ENCODE data around the gene HNRNPK. TPM values are rescaled to one million over a fixed set of nuclear protein-coding genes. Genes with fewer than 3 reads are reported as not detected.

The HNRNPK gene
- total RNA-seq, 5 donors from 2014 or later (not counting 1 experiment from before 2014, with no cell fraction given): 459 to 671 (median 508) TPM

DNA sequence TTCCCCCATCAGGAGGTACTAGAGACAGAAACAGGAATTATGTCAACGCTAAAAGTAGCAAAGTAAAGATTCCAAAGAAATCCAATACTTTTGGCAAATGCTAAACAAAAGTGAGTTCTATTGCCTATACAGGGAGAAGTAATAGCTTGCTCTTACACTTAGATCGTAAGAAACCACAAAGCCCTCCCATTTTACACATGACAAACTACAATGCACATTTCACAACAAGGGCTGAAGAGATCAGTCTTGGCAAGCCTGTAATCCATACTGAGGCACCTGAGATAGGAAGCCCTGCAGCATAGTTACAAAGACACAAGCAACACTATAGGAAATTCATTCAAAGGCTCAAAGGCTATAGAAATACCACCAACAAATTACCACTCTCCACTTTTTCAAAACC, 7.7 kb downstream of the HNRNPK start:
- Mint-ChIP-seq H3K4me3 (no peak overlapping the region), H3K36me3 (peaks cover 82% of the 10 kb centered on the region), H3K4me1 (peaks cover 46 to 68% (median 60%) of the 10 kb centered on the region in 3 donors), H3K27ac (peak overlapping the region in 1 of 2 donors; percentile 19), H3K27me3 (no peaks in the 10 kb centered on the region), H3K9me3 (no peaks in the 10 kb centered on the region)
- Histone ChIP-seq H3K4me3 (ENCODE audit: control insufficient read depth in 1 of 2, extremely low read depth in 1 of 2, low read length in 1 of 2) (no peak overlapping the region), H3K9me3 (no peaks in the 10 kb centered on the region), H3K27me3 (replicated peaks in 1 of 2; ENCODE audit: control insufficient read depth in 2 of 2, extremely low read depth in 1 of 2, insufficient read depth in 2 of 2, low read length in 1 of 2) (no peaks in the 10 kb centered on the region), H3K27ac (ENCODE audit: low read length) (peak overlapping the region; percentile 9), H3K36me3 (ENCODE audit: control insufficient read depth in 2 of 2, extremely low read depth in 1 of 2, insufficient read depth in 1 of 2, low read length in 1 of 2) (peaks cover 4 to 91% of the 10 kb centered on the region in 2 donors), H3K4me1 (ENCODE audit: control insufficient read depth in 1 of 2, extremely low read depth in 1 of 2, insufficient read depth in 2 of 2, low read length in 2 of 2) (peaks cover 10 to 13% of the 10 kb centered on the region in 2 experiments)
- ChIA-PET POLR2A (interaction anchor here in 1 of 2 donors (0.6 kb wide), 1 partner anchor 23 kb away, joined by 3 read pairs; no protein-coding TSS in a partner anchor), CTCF (interaction anchor here (0.7 to 1.1 kb wide), 2 partner anchors 162 to 207 kb away, joined by 4 read pairs; no protein-coding TSS in a partner anchor)
- WGBS (ENCODE audit: insufficient coverage): 20% methylated on average over 1 of the region's 2 CpGs
- ATAC-seq (replicated peaks in 1 of 4) (peak in 1 of 4 experiments; percentile 18), DNase-seq (no peak)

DNA sequence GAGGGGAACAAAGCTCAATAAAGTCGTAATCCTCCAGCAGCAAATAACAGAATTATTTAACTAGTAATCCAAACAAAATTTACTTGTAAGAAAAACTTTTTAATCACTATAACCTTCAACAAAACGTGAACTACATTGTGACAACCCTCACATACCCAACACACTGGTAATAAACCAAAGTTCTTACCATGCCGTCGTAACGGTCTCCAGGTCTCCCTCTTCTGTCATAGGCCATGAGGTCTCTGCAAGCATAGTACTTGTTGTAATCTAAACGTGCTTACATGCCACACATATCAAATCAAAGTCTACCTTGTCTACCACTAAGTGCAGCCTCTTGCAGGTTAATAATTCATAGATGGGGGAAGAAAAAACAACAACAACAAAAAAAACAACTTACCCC, 8.5 kb downstream of the HNRNPK start:
- ChIA-PET POLR2A (no interaction called here), CTCF (no interaction called here)
- Histone ChIP-seq H3K36me3 (ENCODE audit: control insufficient read depth in 2 of 2, extremely low read depth in 1 of 2, insufficient read depth in 1 of 2, low read length in 1 of 2) (peaks cover 3 to 89% of the 10 kb centered on the region in 2 donors), H3K27ac (ENCODE audit: low read length) (no peak overlapping the region), H3K4me1 (ENCODE audit: control insufficient read depth in 1 of 2, extremely low read depth in 1 of 2, insufficient read depth in 2 of 2, low read length in 2 of 2) (peaks cover 7 to 10% of the 10 kb centered on the region in 2 experiments), H3K27me3 (replicated peaks in 1 of 2; ENCODE audit: control insufficient read depth in 2 of 2, extremely low read depth in 1 of 2, insufficient read depth in 2 of 2, low read length in 1 of 2) (no peaks in the 10 kb centered on the region), H3K9me3 (no peaks in the 10 kb centered on the region), H3K4me3 (ENCODE audit: control insufficient read depth in 1 of 2, extremely low read depth in 1 of 2, low read length in 1 of 2) (no peak overlapping the region)
- DNase-seq (no peak), ATAC-seq (replicated peaks in 1 of 4) (no peak)
- Mint-ChIP-seq H3K4me3 (no peak overlapping the region), H3K36me3 (peaks cover 81% of the 10 kb centered on the region), H3K27me3 (no peaks in the 10 kb centered on the region), H3K9me3 (no peaks in the 10 kb centered on the region), H3K27ac (no peak overlapping the region), H3K4me1 (peaks cover 41 to 62% (median 52%) of the 10 kb centered on the region in 3 donors)
- WGBS (ENCODE audit: insufficient coverage): 98% methylated on average over 5 of the region's 6 CpGs

DNA sequence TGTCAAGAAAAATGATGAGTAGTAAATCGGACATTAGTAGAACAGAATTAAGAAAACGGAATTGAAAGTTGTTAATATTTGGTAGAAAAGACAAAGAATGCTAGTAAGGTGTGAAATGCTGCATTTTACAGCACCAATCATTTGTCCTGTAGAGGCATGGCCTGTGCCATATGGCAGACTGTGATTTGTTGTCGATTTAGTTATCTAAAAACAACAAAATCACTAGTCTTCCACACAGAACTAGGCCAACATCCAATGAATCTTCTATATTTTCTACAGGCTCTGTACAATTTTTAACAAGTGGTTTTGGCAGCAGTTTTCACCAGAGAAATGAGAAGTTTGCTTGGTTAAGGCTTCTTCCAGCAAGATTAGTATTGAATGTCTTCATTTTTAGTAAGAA, 10.4 kb downstream of the HNRNPK start:
- no peaks in the 10 kb centered on the region for H3K9me3 ChIP-seq
- Mint-ChIP-seq H3K36me3 (peaks cover 62% of the 10 kb centered on the region), H3K27ac (no peak overlapping the region), H3K27me3 (no peaks in the 10 kb centered on the region), H3K4me3 (no peak overlapping the region), H3K4me1 (peaks cover 33 to 44% (median 33%) of the 10 kb centered on the region in 3 donors), H3K9me3 (no peaks in the 10 kb centered on the region)
- peaks cover 0 to 70% of the 10 kb centered on the region in 2 donors for H3K36me3 ChIP-seq (ENCODE audit: control insufficient read depth in 2 of 2, extremely low read depth in 1 of 2, insufficient read depth in 1 of 2, low read length in 1 of 2)
- ChIA-PET CTCF (no interaction called here), POLR2A (interaction anchor here in 1 of 2 donors (0.8 kb wide), 1 partner anchor 9 kb away, joined by 4 read pairs; no protein-coding TSS in a partner anchor)
- H3K4me1 ChIP-seq (ENCODE audit: control insufficient read depth in 1 of 2, extremely low read depth in 1 of 2, insufficient read depth in 2 of 2, low read length in 2 of 2): peaks cover 2% of the 10 kb centered on the region in 2 experiments
- no peak for DNase-seq
- no peak for ATAC-seq (replicated peaks in 1 of 4)
- H3K4me3 ChIP-seq (ENCODE audit: control insufficient read depth in 1 of 2, extremely low read depth in 1 of 2, low read length in 1 of 2): no peak overlapping the region
- H3K27me3 ChIP-seq (replicated peaks in 1 of 2; ENCODE audit: control insufficient read depth in 2 of 2, extremely low read depth in 1 of 2, insufficient read depth in 2 of 2, low read length in 1 of 2): no peaks in the 10 kb centered on the region
- WGBS (ENCODE audit: insufficient coverage): no CpG with 5 or more reads among the region's 3 CpGs
- no peak overlapping the region for H3K27ac ChIP-seq (ENCODE audit: low read length)

DNA sequence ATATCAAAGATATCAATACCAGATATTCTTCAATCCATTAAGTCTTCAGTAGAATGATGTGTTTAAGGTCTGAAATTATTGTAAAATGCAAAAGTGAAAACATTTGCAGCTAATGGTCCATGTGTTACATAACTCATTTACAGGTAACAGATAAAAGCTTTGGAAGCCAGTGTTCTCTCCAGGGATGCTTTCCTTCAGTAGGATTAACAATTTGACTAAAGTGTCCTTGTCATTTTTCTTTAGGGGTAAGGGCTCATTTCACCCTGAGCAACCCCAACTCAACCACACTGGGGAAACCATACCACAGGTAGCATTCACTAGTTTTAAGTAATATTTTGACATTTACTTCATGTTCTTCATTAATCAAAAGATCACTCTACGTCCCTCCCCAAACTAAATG, 12.9 kb downstream of the HNRNPK start:
- WGBS (ENCODE audit: insufficient coverage): 86% methylated on average over 1 of the region's 1 CpG
- Histone ChIP-seq H3K27me3 (replicated peaks in 1 of 2; ENCODE audit: control insufficient read depth in 2 of 2, extremely low read depth in 1 of 2, insufficient read depth in 2 of 2, low read length in 1 of 2) (no peaks in the 10 kb centered on the region), H3K4me3 (ENCODE audit: control insufficient read depth in 1 of 2, extremely low read depth in 1 of 2, low read length in 1 of 2) (no peak overlapping the region), H3K4me1 (ENCODE audit: control insufficient read depth in 1 of 2, extremely low read depth in 1 of 2, insufficient read depth in 2 of 2, low read length in 2 of 2) (no peaks in the 10 kb centered on the region), H3K36me3 (ENCODE audit: control insufficient read depth in 2 of 2, extremely low read depth in 1 of 2, insufficient read depth in 1 of 2, low read length in 1 of 2) (peaks cover 0 to 45% of the 10 kb centered on the region in 2 donors), H3K27ac (ENCODE audit: low read length) (peak overlapping the region; percentile 12), H3K9me3 (no peaks in the 10 kb centered on the region)
- ATAC-seq (replicated peaks in 1 of 4) (no peak), DNase-seq (no peak)
- Mint-ChIP-seq H3K9me3 (no peaks in the 10 kb centered on the region), H3K27ac (peak overlapping the region in 1 of 2 donors; percentile 23), H3K4me1 (peaks cover 18 to 25% (median 20%) of the 10 kb centered on the region in 3 donors), H3K4me3 (no peak overlapping the region), H3K36me3 (peaks cover 43% of the 10 kb centered on the region), H3K27me3 (no peaks in the 10 kb centered on the region)
- POLR2A ChIA-PET: interaction anchor here (0.5 to 0.7 kb wide), 2 partner anchors 10 kb away, joined by 3 to 10 read pairs; no protein-coding TSS in a partner anchor
- CTCF ChIA-PET: no interaction called here

DNA sequence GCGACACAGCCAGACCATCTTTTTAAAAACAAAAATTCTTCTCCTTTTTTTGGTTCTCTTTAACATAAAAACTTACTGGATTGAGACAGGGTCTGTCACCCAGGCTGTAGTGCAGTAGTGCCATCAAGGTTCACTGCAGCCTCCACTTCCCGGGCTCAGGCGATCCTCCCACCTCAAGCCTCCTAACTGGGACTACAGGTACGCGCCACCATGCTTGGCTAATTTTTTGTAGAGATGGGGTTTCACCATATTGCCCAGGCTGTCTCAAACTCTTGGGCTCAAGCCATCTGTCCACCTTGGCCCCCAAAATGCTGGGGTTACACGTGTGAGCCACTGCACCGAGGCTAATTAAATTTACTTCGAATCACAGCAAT, 13.8 kb downstream of the HNRNPK start:
- Mint-ChIP-seq H3K27ac (peak overlapping the region in 1 of 2 donors; percentile 50), H3K4me1 (peaks cover 11 to 17% (median 12%) of the 10 kb centered on the region in 3 donors), H3K9me3 (no peaks in the 10 kb centered on the region), H3K4me3 (peak overlapping the region in 1 of 3 donors; percentile 6), H3K27me3 (no peaks in the 10 kb centered on the region), H3K36me3 (peaks cover 34% of the 10 kb centered on the region)
- Histone ChIP-seq H3K4me1 (ENCODE audit: control insufficient read depth in 1 of 2, extremely low read depth in 1 of 2, insufficient read depth in 2 of 2, low read length in 2 of 2) (no peaks in the 10 kb centered on the region), H3K27me3 (replicated peaks in 1 of 2; ENCODE audit: control insufficient read depth in 2 of 2, extremely low read depth in 1 of 2, insufficient read depth in 2 of 2, low read length in 1 of 2) (no peaks in the 10 kb centered on the region), H3K4me3 (ENCODE audit: control insufficient read depth in 1 of 2, extremely low read depth in 1 of 2, low read length in 1 of 2) (no peak overlapping the region), H3K27ac (ENCODE audit: low read length) (no peak overlapping the region), H3K36me3 (ENCODE audit: control insufficient read depth in 2 of 2, extremely low read depth in 1 of 2, insufficient read depth in 1 of 2, low read length in 1 of 2) (peaks cover 0 to 36% of the 10 kb centered on the region in 2 donors), H3K9me3 (no peaks in the 10 kb centered on the region)
- ATAC-seq (replicated peaks in 1 of 4): peak in 3 of 4 experiments; percentile 14 to 22 (median 15)
- ChIA-PET CTCF (interaction anchor here in 1 of 2 donors (0.6 kb wide), 1 partner anchor 13 kb away, joined by 3 read pairs; no protein-coding TSS in a partner anchor), POLR2A (interaction anchor here in 1 of 2 donors (0.5 to 1.4 kb wide), 2 partner anchors 11 to 12 kb away, joined by 3 to 10 read pairs; no protein-coding TSS in a partner anchor)
- WGBS (ENCODE audit: insufficient coverage): 100% methylated on average over 5 of the region's 8 CpGs
- DNase-seq: no peak

DNA sequence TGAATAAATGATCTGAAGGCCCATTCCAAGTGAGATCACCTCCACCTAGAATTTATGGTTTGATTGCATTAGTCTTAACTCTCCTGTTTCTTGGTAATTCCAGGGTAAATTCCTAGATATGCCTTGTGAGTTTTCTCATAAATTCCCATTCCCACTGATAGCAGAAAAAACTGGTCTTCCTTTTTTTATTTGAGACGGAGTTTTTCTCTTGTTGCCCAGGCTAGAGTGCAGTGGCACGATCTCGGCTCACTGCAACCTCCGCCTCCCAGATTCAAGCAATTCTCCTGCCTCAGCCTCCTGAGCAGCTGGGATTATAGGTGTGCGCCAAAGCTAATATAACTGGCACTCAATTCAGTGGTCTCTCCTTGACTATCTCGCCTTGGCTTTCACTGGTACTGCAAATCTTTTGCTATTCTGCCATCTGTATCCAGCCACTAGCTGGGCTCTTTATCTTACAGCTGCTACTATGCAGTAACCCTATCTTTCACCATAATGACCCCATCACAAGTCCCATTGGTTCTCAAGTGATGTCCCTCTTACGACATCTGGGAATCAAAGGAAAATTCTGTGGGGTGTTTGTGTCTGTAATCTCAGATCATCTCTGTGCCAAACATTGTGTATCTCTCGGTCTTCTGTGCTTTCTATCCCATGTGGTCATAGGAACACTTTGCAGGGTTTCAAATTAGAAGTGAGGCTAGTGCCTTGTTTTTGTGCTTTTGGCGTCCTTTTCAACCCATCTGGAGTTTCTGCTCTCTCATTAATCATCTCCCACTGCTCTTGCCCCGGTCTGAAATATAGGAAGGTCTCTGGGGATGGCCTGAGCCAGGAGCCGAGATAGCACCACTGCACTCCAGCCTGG, 14.4 kb downstream of the HNRNPK start:
- ATAC-seq (replicated peaks in 1 of 4) (peak; percentile 17 to 28 (median 24)), DNase-seq (no peak)
- no peak overlapping the region for H3K4me3 ChIP-seq (ENCODE audit: control insufficient read depth in 1 of 2, extremely low read depth in 1 of 2, low read length in 1 of 2)
- Mint-ChIP-seq H3K27me3 (no peaks in the 10 kb centered on the region), H3K4me3 (peak overlapping the region in 1 of 3 donors; percentile 6), H3K27ac (peak overlapping the region; percentile 50 to 64), H3K36me3 (peaks cover 28% of the 10 kb centered on the region), H3K4me1 (peaks cover 9 to 17% (median 9%) of the 10 kb centered on the region in 3 donors), H3K9me3 (no peaks in the 10 kb centered on the region)
- WGBS (ENCODE audit: insufficient coverage): 95% methylated on average over 4 of the region's 11 CpGs
- no peaks in the 10 kb centered on the region for H3K4me1 ChIP-seq (ENCODE audit: control insufficient read depth in 1 of 2, extremely low read depth in 1 of 2, insufficient read depth in 2 of 2, low read length in 2 of 2)
- H3K27me3 ChIP-seq (replicated peaks in 1 of 2; ENCODE audit: control insufficient read depth in 2 of 2, extremely low read depth in 1 of 2, insufficient read depth in 2 of 2, low read length in 1 of 2): no peaks in the 10 kb centered on the region
- H3K9me3 ChIP-seq: no peaks in the 10 kb centered on the region
- peaks cover 0 to 30% of the 10 kb centered on the region in 2 donors for H3K36me3 ChIP-seq (ENCODE audit: control insufficient read depth in 2 of 2, extremely low read depth in 1 of 2, insufficient read depth in 1 of 2, low read length in 1 of 2)
- ChIA-PET CTCF (no interaction called here), POLR2A (interaction anchor here in 1 of 2 donors (1.4 kb wide), 1 partner anchor 13 kb away, joined by 3 read pairs; no protein-coding TSS in a partner anchor)
- no peak overlapping the region for H3K27ac ChIP-seq (ENCODE audit: low read length)

All from T-cell (primary cell).